Glomerular visceral epithelial cell (primary cell): Measurements from ENCODE around the gene CLSTN2.
A peak's percentile ranks its signal among the peaks of the same experiment; 100 is the strongest.

Source experiments
- DNase-seq: peaks from one replicate; pipeline ENCODE4 v3.0.0-alpha.2; 2016; ENCODE audit errors: extremely low spot score

The CLSTN2 gene

DNA sequence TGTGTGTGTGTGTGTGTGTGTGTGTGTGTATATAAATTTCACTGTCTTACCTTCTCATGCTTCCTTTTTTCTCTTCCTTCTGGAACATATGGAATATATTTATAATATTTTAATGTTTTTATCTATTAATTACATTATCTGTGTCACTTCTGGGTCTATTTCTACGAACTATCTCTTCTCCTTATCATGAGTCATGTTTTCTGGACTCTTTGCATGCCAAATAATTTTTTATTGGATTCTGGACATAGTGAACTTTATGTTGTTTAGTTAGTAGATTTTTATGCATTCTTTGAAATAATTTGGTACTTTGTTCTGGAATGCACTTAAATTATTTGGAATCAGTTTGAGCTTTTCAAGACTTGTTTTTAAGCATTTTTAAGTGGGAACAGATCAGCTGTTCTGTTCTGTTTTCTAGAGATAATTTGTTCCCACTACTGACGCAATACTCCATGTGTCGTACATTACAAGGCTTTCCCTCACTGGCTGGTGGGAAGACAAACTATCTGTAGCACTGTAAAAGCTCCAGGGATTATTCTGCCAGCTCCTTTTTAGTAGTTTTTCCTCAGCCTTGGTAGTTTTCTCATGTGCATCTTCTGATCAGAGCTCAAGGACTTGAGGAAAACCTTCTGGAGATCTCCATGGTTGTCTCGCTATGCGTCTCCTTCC, 302.0 kb downstream of the CLSTN2 start:
- no peak for DNase-seq

DNA sequence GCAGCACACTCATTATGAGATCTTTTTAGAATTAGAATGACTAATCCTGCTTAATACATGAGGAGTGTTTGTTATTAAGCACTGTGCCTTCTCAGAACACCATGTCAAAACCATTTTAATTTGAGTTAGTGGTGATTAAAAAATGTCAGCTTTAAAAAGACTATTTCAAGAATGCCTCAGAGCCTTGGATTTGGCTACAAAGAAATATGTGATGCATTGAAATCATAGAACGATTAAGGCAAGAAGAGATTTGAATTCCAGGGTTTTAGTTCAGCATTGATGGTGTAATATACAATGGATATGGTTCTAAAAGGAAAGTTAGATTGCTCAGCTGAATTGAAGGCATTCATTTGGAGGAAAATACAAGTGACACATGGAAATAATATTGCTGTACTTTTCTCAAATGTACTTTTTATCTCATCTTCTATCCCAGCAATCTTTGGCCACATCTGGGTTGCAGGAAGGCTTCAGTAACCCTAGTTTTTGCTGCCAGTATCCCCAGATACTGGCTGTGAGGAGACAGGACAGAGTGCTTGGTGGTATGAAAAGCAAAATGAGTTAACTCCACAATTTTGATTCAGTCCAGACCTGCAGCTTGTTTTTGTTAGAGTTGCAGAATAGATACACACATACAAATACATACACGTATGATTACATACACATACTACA, 303.8 kb downstream of the CLSTN2 start:
- no peak for DNase-seq

DNA sequence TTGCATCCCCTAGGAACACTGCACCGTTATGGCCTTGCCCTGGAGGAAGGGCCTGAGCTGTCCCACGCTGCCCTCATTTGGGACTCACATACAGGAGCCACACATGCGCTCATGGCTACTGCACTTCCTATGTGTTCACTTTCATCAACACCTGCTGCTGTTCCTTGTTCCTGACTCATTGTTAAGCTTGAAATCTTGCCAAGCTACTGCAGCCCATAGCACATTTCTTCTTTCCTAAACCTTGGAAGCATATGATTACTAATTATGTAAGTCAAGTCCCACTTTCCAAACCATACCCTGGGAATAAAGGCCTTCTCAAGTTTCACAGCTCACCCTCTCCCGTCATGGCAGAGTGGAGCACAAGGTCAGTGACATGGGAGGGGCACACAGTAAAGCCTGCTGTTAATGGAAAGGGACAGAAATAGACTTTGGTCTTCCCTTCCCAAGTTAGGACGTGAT, 307.9 kb downstream of the CLSTN2 start:
- peak; percentile 79 for DNase-seq

DNA sequence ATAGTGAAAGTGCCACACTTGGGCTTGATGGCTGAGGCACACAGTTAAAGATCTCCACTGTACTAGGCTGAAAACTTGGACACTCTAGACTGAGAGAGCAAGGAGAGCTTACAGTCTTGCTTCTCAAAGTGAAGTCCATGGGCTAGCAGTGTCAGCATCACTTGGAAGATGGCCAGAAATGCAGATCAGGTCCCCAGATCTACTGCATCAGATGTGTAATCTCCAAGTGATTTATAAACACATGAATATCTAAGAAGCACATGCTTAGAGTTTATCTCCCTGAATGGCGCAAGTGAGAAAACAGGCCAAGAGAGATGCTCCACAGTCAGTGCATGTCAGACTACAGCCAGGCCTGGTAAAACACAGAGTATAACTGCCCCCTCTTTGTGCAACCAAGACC, 308.6 kb downstream of the CLSTN2 start:
- no peak for DNase-seq

DNA sequence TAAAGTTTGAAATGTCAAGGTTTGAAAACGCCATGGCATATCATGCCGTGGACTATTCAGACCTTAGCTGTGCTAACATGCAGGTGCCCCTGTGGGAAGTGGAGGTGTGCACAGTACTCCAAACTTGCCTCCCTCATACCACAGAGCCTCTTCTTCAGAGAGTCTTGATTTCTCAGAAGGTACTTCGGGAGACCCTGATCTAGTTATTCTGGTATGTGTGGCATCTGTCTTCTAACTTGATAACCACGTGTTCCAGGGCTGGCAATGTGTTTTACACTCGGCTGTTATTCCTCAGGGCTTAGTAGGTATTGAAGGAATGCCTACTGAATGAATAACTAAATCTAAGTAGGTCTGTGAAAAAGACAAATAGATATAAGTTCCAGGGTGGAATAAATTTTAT, 309.9 kb downstream of the CLSTN2 start:
- DNase-seq = peak; percentile 62

DNA sequence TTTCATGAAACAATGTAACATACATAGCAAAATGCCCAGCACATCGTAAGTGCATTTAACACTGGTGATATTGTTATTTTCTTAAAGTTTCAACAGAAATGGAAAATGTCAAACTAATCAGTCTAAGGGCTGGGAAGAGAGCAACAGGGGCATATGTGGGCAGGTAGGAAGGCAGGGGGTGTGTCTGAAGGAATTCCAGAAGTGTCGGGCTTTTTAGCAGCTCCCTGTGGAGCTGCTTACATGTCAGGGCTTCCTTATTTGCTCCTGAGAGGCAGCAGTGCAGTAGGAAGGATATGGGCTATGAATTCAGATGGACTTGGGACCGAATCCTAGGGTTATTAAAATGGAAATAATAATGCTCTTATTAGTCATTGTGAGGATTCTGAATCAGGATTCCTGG, 311.6 kb downstream of the CLSTN2 start:
- DNase-seq = no peak

DNA sequence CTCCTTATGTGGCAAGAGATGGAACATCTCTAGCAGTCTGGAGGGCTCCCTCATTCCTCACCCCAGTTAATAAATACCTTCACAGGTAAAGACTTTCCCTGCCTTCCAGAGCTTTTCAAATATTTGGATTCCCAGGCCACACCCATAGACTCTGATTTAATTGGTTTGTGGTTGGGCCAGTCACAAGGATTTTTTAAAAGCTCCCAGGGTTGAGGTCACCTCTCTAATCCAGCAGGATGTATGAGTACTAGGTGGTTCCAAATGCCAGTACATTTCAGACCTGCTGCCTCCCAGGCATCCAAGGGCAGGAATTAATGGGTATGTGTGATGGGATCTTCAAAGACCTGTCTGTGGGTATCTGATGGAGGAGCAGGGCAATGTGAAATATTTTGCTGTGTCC, 312.8 kb downstream of the CLSTN2 start:
- DNase-seq = peak; percentile 7

DNA sequence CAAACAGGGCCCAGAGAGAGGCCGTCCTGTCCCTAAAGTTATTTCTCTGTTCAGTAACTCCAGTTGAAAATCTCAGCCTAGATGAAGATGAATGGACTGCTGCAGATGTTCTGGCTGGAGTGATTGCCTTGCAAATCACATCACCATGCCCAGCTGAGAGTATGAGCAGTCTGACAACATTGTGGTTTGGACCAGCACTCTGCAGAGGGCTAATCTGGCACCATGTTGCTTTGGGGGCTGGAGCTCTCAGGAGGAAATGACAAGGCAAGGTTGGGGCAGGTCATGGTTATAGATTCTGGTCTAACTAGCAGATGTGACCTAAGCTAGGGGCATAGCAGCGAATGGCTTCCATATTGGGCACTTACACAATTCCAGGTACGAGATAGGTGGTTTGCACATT, 314.2 kb downstream of the CLSTN2 start:
- DNase-seq = no peak

DNA sequence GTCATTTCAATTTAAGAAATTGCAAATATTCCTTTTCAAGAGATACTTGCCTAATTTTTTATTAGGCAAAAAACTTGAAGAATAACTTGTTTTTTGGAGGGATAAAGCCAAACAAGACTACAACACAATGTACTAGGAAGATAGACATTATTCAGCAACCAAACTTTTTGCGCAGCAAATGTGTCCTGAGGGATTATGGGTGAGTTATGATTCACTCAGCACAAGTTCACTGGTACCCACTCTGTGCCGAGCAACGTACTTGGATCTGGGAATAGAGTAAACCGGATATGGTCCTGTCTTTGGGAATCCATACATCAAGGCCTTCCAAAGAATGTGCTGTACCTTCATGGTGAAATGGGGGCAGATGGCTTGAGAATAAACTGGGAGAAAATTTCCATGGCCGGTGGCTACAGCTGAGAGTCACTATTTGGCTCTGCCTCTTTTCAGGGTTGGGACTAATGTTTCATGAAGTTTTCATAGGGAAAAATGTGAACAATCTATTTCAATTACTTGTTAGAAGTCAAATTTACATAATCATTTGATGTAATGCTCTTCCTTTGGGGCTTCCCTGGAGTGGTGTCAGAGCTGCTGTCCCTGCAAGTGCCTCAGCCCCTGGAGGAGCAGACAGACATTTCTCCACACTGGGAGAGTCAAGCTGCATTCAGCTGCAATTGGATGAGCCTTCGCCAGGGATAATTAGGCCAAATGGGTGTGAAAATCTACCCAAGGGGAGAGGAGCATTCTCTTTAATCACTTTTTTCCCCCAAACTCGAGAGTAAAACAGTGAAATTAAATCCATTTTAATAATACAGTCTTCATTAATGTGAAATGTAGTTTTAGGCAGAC, 315.2 kb downstream of the CLSTN2 start:
- DNase-seq = no peak

DNA sequence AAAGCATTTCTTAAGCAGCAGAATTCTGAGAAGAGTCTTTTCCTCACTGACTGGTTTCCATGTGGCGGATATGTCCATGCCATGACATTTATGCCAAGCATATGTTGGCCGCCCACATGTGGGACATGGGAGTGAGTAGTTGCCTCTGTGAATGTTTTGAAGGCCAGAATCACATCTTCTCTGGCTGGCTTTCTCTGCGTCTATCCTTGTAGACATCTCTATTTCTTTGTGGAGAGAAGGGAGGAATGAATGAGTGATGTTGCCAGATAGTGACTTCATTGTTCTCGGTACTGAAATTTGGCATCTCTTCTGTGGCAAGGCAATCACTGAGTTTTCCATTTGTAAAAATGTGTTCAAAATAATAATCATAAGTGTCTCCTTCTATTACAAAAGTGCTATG, 316.0 kb downstream of the CLSTN2 start:
- no peak for DNase-seq

DNA sequence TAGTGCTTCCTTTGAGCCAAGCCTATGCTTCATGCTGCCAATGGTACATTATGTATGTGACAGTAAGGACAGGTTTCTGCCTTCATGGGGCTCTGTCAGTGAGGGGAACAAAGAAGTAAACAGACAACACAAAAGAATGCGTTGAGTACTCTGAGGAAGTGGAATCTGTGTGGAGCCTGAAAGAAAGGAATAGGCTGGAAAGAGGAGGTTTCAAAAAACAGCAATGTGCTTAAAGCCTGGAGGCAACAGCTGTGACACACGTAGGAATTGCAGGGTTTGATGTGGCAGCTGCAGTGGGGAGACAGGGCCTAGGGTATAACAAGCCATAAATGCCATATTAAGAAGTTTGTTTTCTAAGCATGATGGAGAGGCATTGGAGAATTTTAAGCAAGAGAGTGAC, 316.7 kb downstream of the CLSTN2 start:
- DNase-seq = no peak

DNA sequence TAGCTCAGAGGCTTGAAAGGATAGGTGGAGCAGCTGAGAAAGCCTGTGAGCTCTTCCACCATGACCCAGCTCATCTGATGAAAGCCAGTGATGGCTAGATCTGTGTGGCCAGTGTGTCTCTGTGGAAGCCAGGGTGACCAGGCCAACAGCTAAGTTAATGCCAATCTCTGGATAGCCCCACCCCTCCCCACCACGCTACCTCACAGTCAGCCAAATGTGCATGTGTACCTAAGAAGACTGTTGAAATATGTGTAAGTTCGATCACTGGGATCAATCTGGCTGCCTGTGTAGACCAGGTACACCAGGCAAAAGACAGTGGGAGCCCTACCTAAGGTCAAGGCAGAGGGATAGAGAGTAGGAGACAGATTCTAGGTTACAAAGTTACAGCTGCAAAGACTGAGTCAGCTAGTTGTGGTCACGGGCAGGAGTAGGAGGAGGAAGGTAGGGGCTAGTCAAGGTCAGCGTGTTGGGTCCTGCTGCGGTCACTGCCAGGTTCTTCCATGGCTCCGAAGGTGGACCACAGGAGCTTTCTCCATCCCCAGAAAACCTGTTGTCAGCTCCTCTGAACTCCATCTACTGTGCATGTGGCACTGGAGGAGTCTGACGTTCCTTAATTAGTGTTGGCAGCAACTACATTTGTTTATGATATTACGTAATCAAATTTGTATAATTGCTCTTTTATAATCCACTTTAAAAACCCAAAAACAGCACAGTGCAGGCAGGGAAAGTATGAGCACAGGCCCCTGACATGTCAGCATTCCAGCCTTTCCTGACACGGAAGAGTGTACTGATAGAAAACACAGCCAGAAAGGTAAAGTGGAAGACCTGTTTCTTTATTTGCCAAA, 318.0 kb downstream of the CLSTN2 start:
- no peak for DNase-seq

DNA sequence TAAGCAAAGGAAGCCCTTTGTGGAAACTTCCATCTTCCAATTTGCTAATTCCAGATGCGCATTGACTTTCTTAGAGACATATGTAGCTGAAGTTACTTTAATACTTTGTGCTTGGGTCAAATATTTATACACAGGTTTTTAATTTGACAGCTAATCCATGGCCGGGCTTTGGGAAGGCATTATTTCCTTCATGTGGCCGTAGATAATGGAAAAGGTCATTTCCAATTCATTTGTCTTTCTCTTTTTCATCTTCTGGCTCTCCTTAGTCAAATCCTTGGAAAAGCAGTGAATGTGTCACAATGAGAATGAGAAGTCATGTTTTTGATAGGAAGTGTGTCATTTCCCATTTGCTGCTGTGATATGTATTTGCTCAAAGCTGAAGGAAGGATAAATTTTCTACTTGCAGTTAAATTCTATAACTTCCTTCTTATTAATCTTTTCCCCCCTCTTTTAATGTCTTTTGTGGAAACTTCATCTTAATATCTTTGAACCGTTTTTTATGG, 323.3 kb downstream of the CLSTN2 start:
- DNase-seq = no peak

DNA sequence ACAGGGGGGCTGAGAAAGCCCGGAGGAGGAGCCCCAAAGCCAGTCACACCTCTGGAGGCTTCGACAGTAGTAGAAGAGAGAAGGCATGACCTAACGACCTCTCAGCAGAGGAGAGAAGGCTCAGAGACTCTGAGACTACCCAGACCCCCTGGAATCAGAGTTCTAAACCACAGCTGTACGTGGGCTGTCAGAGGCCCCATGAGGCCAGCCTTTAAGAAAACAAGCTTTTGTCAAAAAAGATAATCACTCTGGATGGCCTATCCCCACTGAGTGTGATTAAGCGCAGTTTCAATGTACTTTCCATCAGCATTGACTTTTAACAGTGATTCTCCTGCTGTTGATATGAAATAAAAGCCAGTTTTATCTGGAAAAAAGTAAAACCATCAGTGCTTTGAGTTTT, 330.3 kb downstream of the CLSTN2 start:
- DNase-seq = no peak

DNA sequence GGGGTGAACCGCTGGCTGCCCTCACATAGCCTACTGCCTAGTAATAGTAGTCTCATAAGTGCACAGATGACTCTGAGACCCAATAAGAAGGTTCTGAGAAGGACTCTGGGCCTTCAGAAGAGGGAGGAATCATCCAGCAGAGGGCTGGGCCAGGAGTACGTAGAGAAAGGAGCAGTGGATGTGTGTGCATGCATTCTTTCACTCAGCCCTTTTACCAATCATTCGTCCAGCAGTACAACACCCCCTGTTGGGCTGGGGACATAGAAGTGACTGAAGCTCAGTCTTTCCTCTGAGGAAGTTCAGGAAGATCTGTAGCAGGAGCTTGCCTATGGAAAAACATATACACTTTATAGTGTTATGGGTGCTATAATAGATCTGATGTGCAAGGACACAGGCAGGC, 333.1 kb downstream of the CLSTN2 start:
- DNase-seq = no peak

DNA sequence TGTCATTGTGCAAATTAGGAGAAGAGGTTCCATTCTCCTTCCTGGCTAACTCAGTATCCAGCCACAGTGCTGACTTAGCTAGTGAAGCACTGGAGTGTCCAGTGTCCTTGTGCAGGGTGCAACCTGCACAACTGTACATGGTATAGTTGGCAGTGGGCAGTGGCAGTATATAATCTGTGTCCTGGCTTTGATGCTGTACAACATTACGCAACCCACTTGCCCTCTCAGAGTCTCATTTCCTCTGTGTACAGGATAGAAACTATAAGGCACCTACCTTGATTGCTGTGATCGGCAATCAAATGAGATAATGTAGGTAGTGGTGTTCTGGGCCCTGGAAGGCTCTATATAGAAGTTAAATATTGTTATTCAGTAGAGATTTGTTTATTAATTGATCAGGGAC, 333.6 kb downstream of the CLSTN2 start:
- DNase-seq = no peak

DNA sequence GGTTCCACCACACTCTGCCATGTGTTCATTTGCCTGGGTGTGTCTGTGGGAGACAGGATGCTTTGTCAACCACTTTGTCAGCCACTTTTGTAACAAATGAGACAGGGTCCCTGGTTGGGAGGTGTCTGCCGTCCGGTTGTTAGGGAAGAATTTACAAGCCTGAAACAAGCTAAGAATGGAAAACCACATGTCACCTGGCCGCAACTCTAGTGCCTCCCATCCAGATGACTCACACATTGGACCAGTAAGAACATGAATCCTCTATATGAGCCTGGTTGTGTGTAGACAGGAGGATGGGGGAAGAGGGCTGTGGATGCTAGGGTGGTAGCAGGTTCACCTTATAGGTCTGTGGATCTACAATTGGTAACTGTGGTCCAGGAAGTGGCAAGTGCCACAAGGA, 335.3 kb downstream of the CLSTN2 start:
- DNase-seq = no peak

DNA sequence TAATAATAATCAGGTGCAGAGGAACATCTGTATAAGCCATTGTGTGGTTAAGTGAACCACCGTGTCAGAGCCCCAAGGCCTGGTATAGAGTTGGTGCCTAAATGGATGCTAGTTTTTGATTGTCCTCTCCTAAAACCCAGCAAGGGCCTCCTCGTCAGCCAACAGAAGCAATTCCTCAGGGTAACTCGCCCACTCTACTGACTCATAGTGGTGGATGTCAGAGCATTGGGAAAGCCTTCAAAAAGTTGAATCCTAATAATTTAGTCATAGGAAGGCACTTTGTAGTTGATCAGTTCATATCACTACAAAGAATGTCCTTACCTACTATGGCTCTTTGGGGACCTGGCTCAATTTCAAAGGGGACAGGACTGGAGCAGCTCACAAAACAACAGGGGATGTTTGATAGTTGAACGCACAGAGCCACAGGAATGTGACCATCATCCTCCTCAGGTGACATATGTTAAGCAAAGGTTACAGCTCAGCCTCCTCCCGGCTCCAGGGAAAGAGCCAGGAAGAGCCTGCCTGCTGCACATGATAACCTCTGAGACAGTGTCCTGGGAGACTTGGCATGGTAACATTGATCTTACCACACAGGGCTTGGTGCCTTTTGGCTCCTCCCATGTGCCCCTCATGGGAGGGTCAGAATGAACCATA, 338.7 kb downstream of the CLSTN2 start:
- DNase-seq = no peak

DNA sequence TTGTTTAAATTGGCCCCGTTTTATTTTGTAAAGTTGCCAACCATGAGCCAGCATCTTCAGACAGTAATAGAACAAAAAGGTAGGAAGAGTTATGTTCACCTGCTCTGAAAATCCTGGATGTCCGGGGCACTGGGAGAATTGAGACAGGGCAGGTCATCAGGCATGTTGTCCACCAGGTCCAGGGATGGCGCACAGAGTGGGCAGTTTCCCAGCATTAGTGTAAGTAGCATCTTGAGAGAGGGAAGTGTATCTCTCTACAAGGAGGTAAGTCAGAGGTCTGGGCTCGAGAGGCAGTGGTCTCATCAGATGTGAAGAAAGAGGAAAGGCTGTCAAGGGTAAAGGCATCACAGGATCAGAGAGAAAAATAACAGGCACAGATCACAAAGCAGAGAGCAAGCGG, 339.4 kb downstream of the CLSTN2 start:
- DNase-seq = no peak

DNA sequence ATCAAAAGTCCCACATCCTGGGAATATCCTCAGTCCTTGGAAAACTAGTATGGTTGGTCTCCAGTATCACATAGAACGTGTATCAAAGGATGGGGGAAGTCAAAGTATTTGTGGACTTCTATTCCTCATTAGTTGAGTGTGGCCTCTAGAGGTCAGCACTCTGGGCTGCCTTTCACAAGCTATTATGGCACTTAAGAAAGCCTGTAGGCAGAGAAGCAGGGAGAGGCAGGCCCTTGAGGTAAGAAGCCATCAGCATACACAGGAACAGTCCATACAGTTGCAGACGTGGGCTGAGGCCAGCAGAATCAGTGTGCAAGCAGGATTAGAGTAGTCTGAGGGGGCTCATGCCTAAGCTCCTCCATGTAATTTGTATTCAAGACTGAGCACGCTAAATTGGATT, 341.7 kb downstream of the CLSTN2 start:
- peak; percentile 7 for DNase-seq

DNA sequence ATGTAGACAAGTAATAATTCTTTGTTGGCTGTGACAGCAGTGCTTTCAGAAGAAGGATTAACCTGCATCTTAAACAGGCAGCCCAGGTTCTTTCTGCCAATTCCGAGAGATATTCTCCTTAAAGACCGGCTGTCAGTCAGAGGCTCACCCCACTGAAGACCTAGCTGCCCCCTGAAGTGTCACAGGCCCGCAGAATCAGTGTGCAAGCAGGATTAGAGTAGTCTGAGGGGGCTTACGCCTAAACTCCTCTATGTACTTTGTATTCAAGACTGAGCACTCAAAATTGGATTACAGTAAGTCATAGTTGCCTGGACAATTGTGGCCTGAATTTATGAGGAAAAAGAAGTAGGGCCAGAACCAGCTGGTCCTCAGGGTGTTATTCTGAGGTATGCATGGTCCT, 342.9 kb downstream of the CLSTN2 start:
- no peak for DNase-seq
